Activated naive CD4-positive, alpha-beta T cell treated with Interleukin-2 at 50 U/mL for 16 hours (primary cell): Measurements from ENCODE around the gene TSPAN8.
"Not testable (repeated sequence)": the region's sequence is repeated elsewhere in the genome, so short reads cannot be mapped to it uniquely, and the experiment has no call there.

Experiments used
- DNase-seq: peaks from one replicate; pipeline ENCODE4 v3.0.0-alpha.2; 2020

The TSPAN8 gene

GRCh38 chr12:71157601-71158233 is at the start of gene TSPAN8:
Gene TSPAN8, minus strand, starts transcription at chr12:71157999. Its CDS starts 321 bp downstream, at chr12:71157678.
- no peak for DNase-seq

- DNase-seq: no peak
Observed at GRCh38 chr12:71201136-71201679, 43.4 kb upstream of the TSPAN8 start.

- no peak for DNase-seq
Observed at GRCh38 chr12:71200706-71201105, 42.9 kb upstream of the TSPAN8 start.

GRCh38 chr12:71197460-71197859 is 39.7 kb upstream of the TSPAN8 start:
- DNase-seq: no peak

- no peak for DNase-seq
Observed at GRCh38 chr12:71195338-71195896, 37.6 kb upstream of the TSPAN8 start.

GRCh38 chr12:71194657-71195056 is 36.9 kb upstream of the TSPAN8 start:
- no peak for DNase-seq

- no peak for DNase-seq
Observed at GRCh38 chr12:71193041-71193440, 35.2 kb upstream of the TSPAN8 start.

GRCh38 chr12:71191509-71192196 is 33.9 kb upstream of the TSPAN8 start:
- no peak for DNase-seq

GRCh38 chr12:71190822-71191221 is 33.0 kb upstream of the TSPAN8 start:
- no peak for DNase-seq

GRCh38 chr12:71187379-71187778 is 29.6 kb upstream of the TSPAN8 start:
- no peak for DNase-seq

GRCh38 chr12:71186571-71187288 is 28.9 kb upstream of the TSPAN8 start:
- DNase-seq: no peak

- DNase-seq: no peak
Observed at GRCh38 chr12:71183846-71184245, 26.0 kb upstream of the TSPAN8 start.

- DNase-seq: no peak
Observed at GRCh38 chr12:71183018-71183417, 25.2 kb upstream of the TSPAN8 start.

GRCh38 chr12:71178162-71178561 is 20.4 kb upstream of the TSPAN8 start:
- no peak for DNase-seq

- DNase-seq: no peak
Observed at GRCh38 chr12:71174825-71175224, 17.0 kb upstream of the TSPAN8 start.

GRCh38 chr12:71174146-71174545 is 16.3 kb upstream of the TSPAN8 start:
- DNase-seq: no peak

- no peak for DNase-seq
Observed at GRCh38 chr12:71170456-71170855, 12.7 kb upstream of the TSPAN8 start.

GRCh38 chr12:71169286-71169685 is 11.5 kb upstream of the TSPAN8 start:
- DNase-seq: no peak

- no peak for DNase-seq
Observed at GRCh38 chr12:71166862-71167496, 9.2 kb upstream of the TSPAN8 start.

- no peak for DNase-seq
Observed at GRCh38 chr12:71166280-71166679, 8.5 kb upstream of the TSPAN8 start.

- not testable (repeated sequence) for DNase-seq
Observed at GRCh38 chr12:71165780-71166179, 8.0 kb upstream of the TSPAN8 start.

GRCh38 chr12:71164568-71165197 is 6.9 kb upstream of the TSPAN8 start:
- no peak for DNase-seq
